HEK293 (cell line): ENCODE results near the gene AIG1.

Experiments
- CTCF ChIA-PET: fragments of 350-600 bp; formaldehyde crosslinking; extraction: SDS; loops from one replicate; lab custom pipeline; 2021; ENCODE audit warnings: antibody characterized with exemption; lab: Yijun Ruan, JAX
- POLR2A ChIA-PET: fragments of 300-600 bp; formaldehyde crosslinking; extraction: SDS; loops from one replicate; lab custom pipeline; 2020; ENCODE audit warnings: antibody characterized with exemption, inconsistent platforms; lab: Yijun Ruan, JAX
- H3K27ac ChIP-seq: fragments of 200-500 bp; sonication (Bioruptor generic); 2 replicates; pipeline ENCODE4 v1.5.1; 2014; ENCODE audit warnings: low read depth, low read length, control low read depth, inconsistent platforms; ENCODE audit errors: extremely low read depth
- H3K36me3 ChIP-seq, 2 experiments: fragments of 200-500 bp in 1 of 2; sonication (Bioruptor generic) in 1 of 2; 1 replicate in 1 of 2; 2 replicates in 1 of 2; pipeline ENCODE4 v1.5.1; 2014 to 2017; ENCODE audit warnings: inconsistent platforms in 2 of 2, low read length in 2 of 2; ENCODE audit not compliant: control insufficient read depth in 2 of 2, insufficient read depth in 1 of 2
- H3K4me1 ChIP-seq: fragments of 200-500 bp; sonication (Bioruptor generic); 2 replicates; pipeline ENCODE4 v1.5.1; 2014; ENCODE audit warnings: mild to moderate bottlenecking, low read length, inconsistent platforms; ENCODE audit not compliant: control insufficient read depth, insufficient read depth
- H3K4me3 ChIP-seq: 2 replicates; pipeline ENCODE4 v1.5.1; 2011; ENCODE audit warnings: low read depth, mild to moderate bottlenecking, control low read depth, low read length, moderate library complexity
- H3K9me3 ChIP-seq: fragments of 200-500 bp; sonication (Bioruptor generic); 2 replicates; pipeline ENCODE4 v1.5.1; 2014; ENCODE audit warnings: low read depth, low read length, inconsistent platforms; ENCODE audit not compliant: control insufficient read depth, insufficient read depth
- FEZF1 ChIP-seq: fragments of 450-650 bp; formaldehyde crosslinking; IDR thresholded peaks from 2 replicates; pipeline ENCODE4 v1.5.1; 2016; ENCODE audit warnings: missing biosample characterization, missing genetic modification characterization
- GLIS2 ChIP-seq: fragments of 450-650 bp; formaldehyde crosslinking; IDR thresholded peaks from 2 replicates; pipeline ENCODE4 v1.5.1; 2016; ENCODE audit warnings: missing biosample characterization, missing genetic modification characterization
- KLF9 ChIP-seq: fragments of 450-650 bp; formaldehyde crosslinking; IDR thresholded peaks from 2 replicates; pipeline ENCODE4 v1.5.1; 2016; ENCODE audit warnings: missing biosample characterization, missing genetic modification characterization, low read depth
- PATZ1 ChIP-seq: fragments of 450-650 bp; formaldehyde crosslinking; IDR thresholded peaks from 2 replicates; pipeline ENCODE4 v1.5.1; 2016; ENCODE audit warnings: missing biosample characterization, missing genetic modification characterization
- REPIN1 ChIP-seq: fragments of 450-650 bp; formaldehyde crosslinking; IDR thresholded peaks from 2 replicates; pipeline ENCODE4 v1.5.1; 2017; ENCODE audit warnings: missing biosample characterization, missing genetic modification characterization, low read depth
- SP2 ChIP-seq: fragments of 450-650 bp; formaldehyde crosslinking; IDR thresholded peaks from 2 replicates; pipeline ENCODE4 v1.5.1; 2016; ENCODE audit warnings: missing biosample characterization, missing genetic modification characterization
- SP7 ChIP-seq: fragments of 450-650 bp; formaldehyde crosslinking; IDR thresholded peaks from 2 replicates; pipeline ENCODE4 v1.5.1; 2016; ENCODE audit warnings: missing biosample characterization, missing genetic modification characterization
- TRIM28 ChIP-seq: IDR thresholded peaks from 2 replicates; pipeline ENCODE4 v1.6.1; 2011; ENCODE audit warnings: low read length, control low read depth, borderline replicate concordance
- ZBTB10 ChIP-seq: fragments of 450-650 bp; formaldehyde crosslinking; IDR thresholded peaks from 2 replicates; pipeline ENCODE4 v1.5.1; 2016; ENCODE audit warnings: missing biosample characterization, missing genetic modification characterization
- ZBTB44 ChIP-seq: fragments of 450-650 bp; IDR thresholded peaks from 2 replicates; pipeline ENCODE4 v1.5.1; 2018; ENCODE audit warnings: missing biosample characterization, mild to moderate bottlenecking, missing genetic modification characterization
- ZEB2 ChIP-seq: fragments of 450-650 bp; formaldehyde crosslinking; IDR thresholded peaks from 2 replicates; pipeline ENCODE4 v1.5.1; 2016; ENCODE audit warnings: missing biosample characterization, missing genetic modification characterization
- ZFP3 ChIP-seq: fragments of 450-650 bp; formaldehyde crosslinking; IDR thresholded peaks from 2 replicates; pipeline ENCODE4 v1.5.1; 2016; ENCODE audit warnings: low read depth, missing biosample characterization, missing genetic modification characterization
- ZNF132 ChIP-seq: fragments of 450-650 bp; formaldehyde crosslinking; IDR thresholded peaks from 2 replicates; pipeline ENCODE4 v1.5.1; 2017; ENCODE audit warnings: missing biosample characterization, missing genetic modification characterization, borderline replicate concordance
- ZNF19 ChIP-seq: fragments of 450-650 bp; formaldehyde crosslinking; IDR thresholded peaks from 2 replicates; pipeline ENCODE4; 2016; ENCODE audit warnings: missing biosample characterization, missing genetic modification characterization, low read depth
- ZNF202 ChIP-seq: fragments of 450-650 bp; formaldehyde crosslinking; IDR thresholded peaks from 2 replicates; pipeline ENCODE4 v1.5.1; 2016; ENCODE audit warnings: missing biosample characterization, missing genetic modification characterization, borderline replicate concordance
- ZNF449 ChIP-seq: fragments of 450-650 bp; formaldehyde crosslinking; IDR thresholded peaks from 2 replicates; pipeline ENCODE4 v1.5.1; 2017; ENCODE audit warnings: missing biosample characterization, mild to moderate bottlenecking, missing genetic modification characterization, moderate library complexity
- ZNF48 ChIP-seq: fragments of 450-650 bp; formaldehyde crosslinking; IDR thresholded peaks from 2 replicates; pipeline ENCODE4 v1.5.1; 2016; ENCODE audit warnings: missing biosample characterization, missing genetic modification characterization
- ZNF521 ChIP-seq: fragments of 450-650 bp; formaldehyde crosslinking; IDR thresholded peaks from 2 replicates; pipeline ENCODE4 v1.5.1; 2017; ENCODE audit warnings: missing biosample characterization, mild to moderate bottlenecking, missing genetic modification characterization
- ZNF580 ChIP-seq: fragments of 450-650 bp; formaldehyde crosslinking; IDR thresholded peaks from 2 replicates; pipeline ENCODE4 v1.5.1; 2016; ENCODE audit warnings: missing biosample characterization, missing genetic modification characterization
- ZNF623 ChIP-seq: fragments of 450-650 bp; formaldehyde crosslinking; IDR thresholded peaks from 2 replicates; pipeline ENCODE4 v1.5.1; 2016; ENCODE audit warnings: missing biosample characterization, missing genetic modification characterization
- ZNF677 ChIP-seq: fragments of 450-650 bp; IDR thresholded peaks from 2 replicates; pipeline ENCODE4 v1.5.0; 2018; ENCODE audit warnings: missing biosample characterization, mild to moderate bottlenecking, missing genetic modification characterization, moderate library complexity
- ZNF701 ChIP-seq: fragments of 450-650 bp; formaldehyde crosslinking; IDR thresholded peaks from 2 replicates; pipeline ENCODE4 v1.5.1; 2016; ENCODE audit warnings: missing biosample characterization, missing genetic modification characterization
- ZNF707 ChIP-seq: fragments of 450-650 bp; formaldehyde crosslinking; IDR thresholded peaks from 2 replicates; pipeline ENCODE4 v1.5.1; 2016; ENCODE audit warnings: missing biosample characterization, missing genetic modification characterization
- ZNF768 ChIP-seq: fragments of 450-650 bp; formaldehyde crosslinking; IDR thresholded peaks from 2 replicates; pipeline ENCODE4 v1.5.1; 2018; ENCODE audit warnings: missing biosample characterization, mild to moderate bottlenecking, missing genetic modification characterization
- ZSCAN30 ChIP-seq: fragments of 450-650 bp; IDR thresholded peaks from 2 replicates; pipeline ENCODE4 v1.5.1; 2018; ENCODE audit warnings: missing biosample characterization, mild to moderate bottlenecking, missing genetic modification characterization, moderate library complexity

AIG1 gene

GRCh38 chr6:143299253-143300166 is 238.8 kb downstream of the AIG1 start:
- no peaks in the 10 kb centered on the region for H3K36me3 ChIP-seq
- no peaks in the 10 kb centered on the region for H3K4me1 ChIP-seq
- H3K9me3 ChIP-seq, result no peaks in the 10 kb centered on the region
- no peak for TF ChIP-seq ZNF623 (tag by site-specific recombination)
- no peak for TF ChIP-seq ZEB2 (tag by site-specific recombination)
- TF ChIP-seq ZFP3 (tag by site-specific recombination), result no peak
- no peak for TF ChIP-seq SP7 (tag by site-specific recombination)
- no peak for TF ChIP-seq ZBTB10 (tag by site-specific recombination)
- TF ChIP-seq ZNF19 (tag by site-specific recombination), result no peak
- no peak for TF ChIP-seq ZNF202 (tag by site-specific recombination)
- no peak for TF ChIP-seq ZNF701
- TF ChIP-seq TRIM28, result no peak
- TF ChIP-seq ZNF768 (tag by site-specific recombination), result no peak
- TF ChIP-seq FEZF1, result no peak
- TF ChIP-seq ZNF580 (tag by site-specific recombination), result no peak
- no peak for TF ChIP-seq GLIS2 (tag by site-specific recombination)
- no peak for TF ChIP-seq ZNF449 (tag by site-specific recombination)
- no peak for TF ChIP-seq SP2 (tag by site-specific recombination)
- no peak for TF ChIP-seq ZNF132 (tag by site-specific recombination)
- TF ChIP-seq, all 188 proteins: peak for 0
- POLR2A ChIA-PET, result no interaction called here
- no peak overlapping the region for H3K27ac ChIP-seq
- no peak overlapping the region for H3K4me3 ChIP-seq
- CTCF ChIA-PET, result interaction anchor here (0.7 to 1.6 kb wide), 3 partner anchors 14 to 20 kb away, joined by 3 to 6 read pairs (median 3); no protein-coding TSS in a partner anchor

- no peak overlapping the region for H3K27ac ChIP-seq
- ChIA-PET CTCF (interaction anchor here (0.7 to 1.6 kb wide), 2 partner anchors 10 to 22 kb away, joined by 3 to 6 read pairs; no protein-coding TSS in a partner anchor), POLR2A (interaction anchor here (0.7 kb wide), 1 partner anchor 149 kb away, joined by 3 read pairs; the partner anchor contains the start of genes ADAT2 and PEX3)
- no peaks in the 10 kb centered on the region for H3K4me1 ChIP-seq
- H3K36me3 ChIP-seq, result no peaks in the 10 kb centered on the region
- H3K4me3 ChIP-seq, result no peak overlapping the region
- H3K9me3 ChIP-seq, result no peaks in the 10 kb centered on the region
- no peak for TF ChIP-seq REPIN1 (tag by site-specific recombination)
- no peak for TF ChIP-seq ZNF580 (tag by site-specific recombination)
- TF ChIP-seq ZNF677, result no peak
- no peak for TF ChIP-seq ZBTB44 (tag by site-specific recombination)
- no peak for TF ChIP-seq ZNF521
- no peak for TF ChIP-seq ZSCAN30 (tag by site-specific recombination)
- no peak for TF ChIP-seq ZNF48
- no peak for TF ChIP-seq PATZ1 (tag by site-specific recombination)
- no peak for TF ChIP-seq ZNF19 (tag by site-specific recombination)
- no peak for TF ChIP-seq KLF9 (tag by site-specific recombination)
- no peak for TF ChIP-seq ZNF707 (tag by site-specific recombination)
Observed at GRCh38 chr6:143301188-143301587, 240.5 kb downstream of the AIG1 start.
